Measurements from ENCODE around the gene RFK. TPM values are rescaled to one million over a fixed set of nuclear protein-coding genes. Genes with fewer than 3 reads are reported as not detected.

The RFK gene
- total RNA-seq, 4 donors from 2014 or later: 27.5 to 92.0 (median 57.5) TPM

- Histone ChIP-seq H3K27me3 (no peaks in the 10 kb centered on the region), H3K36me3 (no peaks in the 10 kb centered on the region), H3K4me3 (no peak overlapping the region), H3K9me3 (no peaks in the 10 kb centered on the region), H3K27ac (no peak overlapping the region), H3K4me1 (no peaks in the 10 kb centered on the region)
- WGBS, 2 donors (ENCODE audit: low coverage in 1 of 2): 67 to 73% methylated on average over 3 to 6 of the region's 6 CpGs
- in situ Hi-C loops (cut with MboI; ENCODE audit: low pct_ligation_motif_present in 1 of 4, low pct_unique_long_range_greater_than_20kb in 1 of 4, low sequenced_read_pairs in 3 of 4) (no loop called here), intact Hi-C loops (cut with DNase I; ENCODE audit: low total_unique reads) (no loop called here)
- no peak for DNase-seq
- TF ChIP-seq POLR2AphosphoS5 (IDR thresholded peaks at IDR 0.05): no peak
- no peak for TF ChIP-seq CTCF (IDR thresholded peaks at IDR 0.05)
- no peak for TF ChIP-seq POLR2A (IDR thresholded peaks at IDR 0.05)
- no peak for TF ChIP-seq EP300 (IDR thresholded peaks at IDR 0.05; ENCODE audit: low read depth)
These were observed 38.3 kb downstream of the RFK start for GRCh38 chr9:76355886-76356285.

DNA sequence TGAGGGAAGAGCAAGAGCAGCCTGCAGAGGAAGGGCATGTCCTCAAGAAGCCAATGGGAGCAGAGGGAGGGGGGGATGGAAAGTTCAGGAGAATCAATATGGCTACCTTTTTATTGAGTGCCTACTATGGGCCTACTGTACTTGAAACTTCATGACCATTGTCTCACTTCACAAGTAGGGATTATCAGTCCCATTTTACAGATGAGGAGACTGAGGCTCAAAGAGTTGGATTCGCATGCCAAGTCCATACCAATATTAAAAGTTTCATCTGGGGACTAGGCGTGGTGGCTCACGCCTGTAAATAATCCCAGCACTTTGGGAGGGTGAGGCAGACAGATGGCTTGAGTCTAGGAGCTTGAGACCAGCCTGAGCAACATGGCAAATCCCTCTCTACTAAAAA lies 40.0 kb downstream of the RFK start:
- TF ChIP-seq POLR2A (IDR thresholded peaks at IDR 0.05) (no peak), CTCF (IDR thresholded peaks at IDR 0.05) (no peak), POLR2AphosphoS5 (IDR thresholded peaks at IDR 0.05) (no peak), EP300 (IDR thresholded peaks at IDR 0.05; ENCODE audit: low read depth) (no peak)
- H3K9me3 ChIP-seq: no peaks in the 10 kb centered on the region
- H3K4me3 ChIP-seq: no peak overlapping the region
- H3K4me1 ChIP-seq: no peaks in the 10 kb centered on the region
- H3K27ac ChIP-seq: no peak overlapping the region
- no peak for DNase-seq
- 78 to 94% methylated on average over 3 of the region's 3 CpGs for WGBS, 2 donors (ENCODE audit: low coverage in 1 of 2)
- in situ Hi-C loops (cut with MboI; ENCODE audit: low pct_ligation_motif_present in 1 of 4, low pct_unique_long_range_greater_than_20kb in 1 of 4, low sequenced_read_pairs in 3 of 4) (no loop called here), intact Hi-C loops (cut with DNase I; ENCODE audit: low total_unique reads) (no loop called here)
- H3K36me3 ChIP-seq: no peaks in the 10 kb centered on the region
- H3K27me3 ChIP-seq: no peaks in the 10 kb centered on the region

- H3K36me3 ChIP-seq: no peaks in the 10 kb centered on the region
- no peak overlapping the region for H3K4me3 ChIP-seq
- 59 to 76% methylated on average over 4 to 5 of the region's 5 CpGs for WGBS, 2 donors (ENCODE audit: low coverage in 1 of 2)
- no peaks in the 10 kb centered on the region for H3K9me3 ChIP-seq
- no peak overlapping the region for H3K27ac ChIP-seq
- no peaks in the 10 kb centered on the region for H3K4me1 ChIP-seq
- in situ Hi-C loops (cut with MboI; ENCODE audit: low pct_ligation_motif_present in 1 of 4, low pct_unique_long_range_greater_than_20kb in 1 of 4, low sequenced_read_pairs in 3 of 4): no loop called here
- no peak for DNase-seq
- intact Hi-C loops (cut with DNase I; ENCODE audit: low total_unique reads): no loop called here
- TF ChIP-seq POLR2AphosphoS5 (IDR thresholded peaks at IDR 0.05) (no peak), EP300 (IDR thresholded peaks at IDR 0.05; ENCODE audit: low read depth) (no peak), CTCF (IDR thresholded peaks at IDR 0.05) (no peak), POLR2A (IDR thresholded peaks at IDR 0.05) (no peak)
- no peaks in the 10 kb centered on the region for H3K27me3 ChIP-seq
These were observed 40.9 kb downstream of the RFK start for GRCh38 chr9:76353280-76353679.

- intact Hi-C loops (cut with DNase I; ENCODE audit: low total_unique reads): no loop called here
- Histone ChIP-seq H3K27me3 (no peaks in the 10 kb centered on the region), H3K36me3 (no peaks in the 10 kb centered on the region), H3K27ac (no peak overlapping the region), H3K4me3 (no peak overlapping the region), H3K4me1 (no peaks in the 10 kb centered on the region), H3K9me3 (no peaks in the 10 kb centered on the region)
- in situ Hi-C loops (cut with MboI; ENCODE audit: low pct_ligation_motif_present in 1 of 4, low pct_unique_long_range_greater_than_20kb in 1 of 4, low sequenced_read_pairs in 3 of 4): no loop called here
- TF ChIP-seq POLR2A (IDR thresholded peaks at IDR 0.05): no peak
- no peak for TF ChIP-seq CTCF (IDR thresholded peaks at IDR 0.05)
- no peak for TF ChIP-seq EP300 (IDR thresholded peaks at IDR 0.05; ENCODE audit: low read depth)
- no peak for TF ChIP-seq POLR2AphosphoS5 (IDR thresholded peaks at IDR 0.05)
- WGBS, 2 donors (ENCODE audit: low coverage in 1 of 2): 49 to 53% methylated on average over 3 to 4 of the region's 4 CpGs
- DNase-seq: no peak
These were observed 42.1 kb downstream of the RFK start for GRCh38 chr9:76352026-76352620.

Data from transverse colon (tissue), 4 donors.